Measurements from ENCODE around the gene ATP10B.

Gene ATP10B

GRCh38 chr5:160547061-160547460 lies 304.9 kb downstream of the ATP10B start:
- no peak for DNase-seq

- DNase-seq, result no peak
Observed at GRCh38 chr5:160545832-160546231, 306.2 kb downstream of the ATP10B start.

- DNase-seq, result no peak
Observed at GRCh38 chr5:160543395-160543794, 308.6 kb downstream of the ATP10B start.

- no peak for DNase-seq
Observed at GRCh38 chr5:160542840-160543239, 309.2 kb downstream of the ATP10B start.

- no peak for DNase-seq
Observed at GRCh38 chr5:160542281-160542680, 309.7 kb downstream of the ATP10B start.

GRCh38 chr5:160539431-160539830 lies 312.6 kb downstream of the ATP10B start:
- no peak for DNase-seq

GRCh38 chr5:160537940-160538339 lies 314.1 kb downstream of the ATP10B start:
- DNase-seq, result no peak

GRCh38 chr5:160537116-160537515 lies 314.9 kb downstream of the ATP10B start:
- no peak for DNase-seq

GRCh38 chr5:160534914-160535313 lies 317.1 kb downstream of the ATP10B start:
- no peak for DNase-seq

- DNase-seq, result no peak
Observed at GRCh38 chr5:160534125-160534524, 317.9 kb downstream of the ATP10B start.

GRCh38 chr5:160525471-160526261 lies 326.3 kb downstream of the ATP10B start:
- no peak for DNase-seq

GRCh38 chr5:160524827-160525226 lies 327.2 kb downstream of the ATP10B start:
- no peak for DNase-seq

- DNase-seq, result no peak
Observed at GRCh38 chr5:160523502-160524163, 328.4 kb downstream of the ATP10B start.

- no peak for DNase-seq
Observed at GRCh38 chr5:160521392-160521663, 330.7 kb downstream of the ATP10B start.

GRCh38 chr5:160520609-160521391 lies 331.2 kb downstream of the ATP10B start:
- no peak for DNase-seq

- no peak for DNase-seq
Observed at GRCh38 chr5:160516696-160517530, 335.1 kb downstream of the ATP10B start.

- DNase-seq, result no peak
Observed at GRCh38 chr5:160514866-160515265, 337.1 kb downstream of the ATP10B start.

GRCh38 chr5:160514191-160514590 lies 337.8 kb downstream of the ATP10B start:
- no peak for DNase-seq

- DNase-seq, result no peak
Observed at GRCh38 chr5:160513485-160513884, 338.5 kb downstream of the ATP10B start.

Measured in CD4-positive, alpha-beta T cell treated with Interleukin-1 beta for 1 hour (primary cell).